Liver (tissue), 9 donors: Measurements from ENCODE around the gene GRIA1. TPM values are rescaled to one million over a fixed set of nuclear protein-coding genes. Genes with fewer than 3 reads are reported as not detected.
A peak's percentile ranks its signal among the peaks of the same experiment; 100 is the strongest.

ENCODE experiments used
- DNase-seq: peaks from one replicate; pipeline ENCODE4 v3.0.0-alpha.2; 2017; ENCODE audit warnings: low spot score
- H3K27ac ChIP-seq, 2 donors: one replicate each; pipeline ENCODE4 v1.7.0; 2013; ENCODE audit warnings: inconsistent platforms in 2 of 2, low read length in 2 of 2, control low read depth in 1 of 2, low read depth in 1 of 2, mild to moderate bottlenecking in 1 of 2
- H3K27me3 ChIP-seq, 4 donors: one replicate each; pipeline versions ENCODE4 v1.6.1 to v1.7.0; 2013; ENCODE audit warnings: low read length in 3 of 4, inconsistent platforms in 1 of 4, mild to moderate bottlenecking in 1 of 4, moderate library complexity in 1 of 4; ENCODE audit not compliant: control insufficient read depth in 4 of 4, insufficient read depth in 4 of 4
- H3K36me3 ChIP-seq, 4 donors: one replicate each; pipeline versions ENCODE4 v1.6.1 to v1.7.0; 2013; ENCODE audit warnings: low read length in 3 of 4, mild to moderate bottlenecking in 3 of 4, low read depth in 1 of 4, moderate library complexity in 1 of 4; ENCODE audit not compliant: control insufficient read depth in 4 of 4, insufficient read depth in 3 of 4
- H3K4me1 ChIP-seq, 4 donors: one replicate each; pipeline versions ENCODE4 v1.6.1 to v1.7.0; 2013; ENCODE audit warnings: low read length in 3 of 4, mild to moderate bottlenecking in 3 of 4, moderate library complexity in 1 of 4; ENCODE audit not compliant: control insufficient read depth in 4 of 4, insufficient read depth in 4 of 4
- H3K4me3 ChIP-seq, 3 donors: one replicate each; pipeline versions ENCODE4 v1.6.1 to v1.7.0; 2013; ENCODE audit warnings: low read length in 3 of 3, control low read depth in 1 of 3, low read depth in 1 of 3, mild to moderate bottlenecking in 1 of 3
- H3K9ac ChIP-seq, 2 donors: one replicate each; pipeline ENCODE4 v1.7.0; 2013; ENCODE audit warnings: low read length in 2 of 2, mild to moderate bottlenecking in 2 of 2, moderate library complexity in 2 of 2, control low read depth in 1 of 2, low read depth in 1 of 2
- H3K9me3 ChIP-seq, 4 donors: one replicate each; pipeline versions ENCODE4 v1.6.1 to v1.7.0; 2013; ENCODE audit warnings: low read length in 3 of 4; ENCODE audit not compliant: control insufficient read depth in 4 of 4
- EGR1 ChIP-seq, 2 donors: IDR thresholded peaks; 2 replicates each; pipeline ENCODE4 v1.6.1; 2016 to 2018; ENCODE audit warnings: antibody characterized with exemption in 2 of 2, low read depth in 2 of 2
- FOXA2 ChIP-seq: IDR thresholded peaks from 2 replicates; pipeline ENCODE4 v1.6.1; 2016; ENCODE audit warnings: antibody characterized with exemption
- HNF4A ChIP-seq, 2 donors: conservative IDR thresholded peaks; 2 replicates each; pipeline ENCODE4 v1.6.1; 2016; ENCODE audit warnings: antibody characterized with exemption in 2 of 2, mild to moderate bottlenecking in 2 of 2
- JUND ChIP-seq, 2 donors: IDR thresholded peaks; 2 replicates each; pipeline ENCODE4 v1.6.1; 2016; ENCODE audit warnings: antibody characterized with exemption in 2 of 2
- NR2F2 ChIP-seq: IDR thresholded peaks from 2 replicates; pipeline ENCODE4 v1.6.1; 2016; ENCODE audit warnings: antibody characterized with exemption
- RAD21 ChIP-seq, 2 donors: IDR thresholded peaks; 2 replicates each; pipeline ENCODE4 v1.6.1; 2016; ENCODE audit warnings: antibody characterized with exemption in 2 of 2, mild to moderate bottlenecking in 2 of 2
- RXRA ChIP-seq, 2 donors: IDR thresholded peaks; 2 replicates each; pipeline ENCODE4 v1.6.1; 2017 to 2018; ENCODE audit warnings: antibody characterized with exemption in 2 of 2, mild to moderate bottlenecking in 1 of 2
- SP1 ChIP-seq: IDR thresholded peaks from 2 replicates; pipeline ENCODE4 v1.6.1; 2018; ENCODE audit warnings: antibody characterized with exemption, mild to moderate bottlenecking
- TAF1 ChIP-seq: conservative IDR thresholded peaks from 2 replicates; pipeline ENCODE4 v1.6.1; 2016; ENCODE audit warnings: antibody characterized with exemption, mild to moderate bottlenecking
- WGBS: extraction: QIAGEN DNeasy Blood & Tissue Kit; methylation state at CpG from one replicate; pipeline ENCODE4 v1.1.7; 2013; 5-methylcytosine and 5-hydroxymethylcytosine counted together
- polyA plus RNA-seq, 2 donors: library from polyadenylated mRNA; stranded (reverse) in 1 of 2; unstranded in 1 of 2; fragments of 200-250 nt in 1 of 2; fragments of >200 nt in 1 of 2; fragmentation: Nextera tagmentation in 1 of 2; extraction: Ambion mirVana in 1 of 2; gene quantifications; one replicate each; pipeline versions ENCODE4 v1.2.1 to v1.2.3, GENCODE V29; 2013 to 2015
- total RNA-seq, 2 donors: library from RNA; depleted of rRNA; stranded (reverse); fragments of >200 nt; gene quantifications; one replicate each; pipeline ENCODE4 v1.2.3, GENCODE V29; 2014
- TF ChIP-seq, protein P1 (sequence below): fragments of 150-350 bp; IDR thresholded peaks from 2 replicates; pipeline ENCODE4 v1.5.1; 2017; ENCODE audit warnings: improper control_type of control experiment, low read depth, low read length; ENCODE audit not compliant: missing input control
- TF ChIP-seq, protein P2 (sequence below): IDR thresholded peaks from 2 replicates; pipeline ENCODE4 v1.6.1; 2016; ENCODE audit warnings: antibody characterized with exemption, mild to moderate bottlenecking
- TF ChIP-seq, protein P3 (sequence below): IDR thresholded peaks from 2 replicates; pipeline ENCODE4 v1.6.1; 2016; ENCODE audit warnings: antibody characterized with exemption
- donor health status: healthy.
- donor health status: healthy.
- donor health status: healthy.
- donor health status: healthy.
- donor health status: healthy.

Gene GRIA1
- total and polyA plus RNA-seq, 4 donors: 0.08 TPM; not detected in 3

DNA sequence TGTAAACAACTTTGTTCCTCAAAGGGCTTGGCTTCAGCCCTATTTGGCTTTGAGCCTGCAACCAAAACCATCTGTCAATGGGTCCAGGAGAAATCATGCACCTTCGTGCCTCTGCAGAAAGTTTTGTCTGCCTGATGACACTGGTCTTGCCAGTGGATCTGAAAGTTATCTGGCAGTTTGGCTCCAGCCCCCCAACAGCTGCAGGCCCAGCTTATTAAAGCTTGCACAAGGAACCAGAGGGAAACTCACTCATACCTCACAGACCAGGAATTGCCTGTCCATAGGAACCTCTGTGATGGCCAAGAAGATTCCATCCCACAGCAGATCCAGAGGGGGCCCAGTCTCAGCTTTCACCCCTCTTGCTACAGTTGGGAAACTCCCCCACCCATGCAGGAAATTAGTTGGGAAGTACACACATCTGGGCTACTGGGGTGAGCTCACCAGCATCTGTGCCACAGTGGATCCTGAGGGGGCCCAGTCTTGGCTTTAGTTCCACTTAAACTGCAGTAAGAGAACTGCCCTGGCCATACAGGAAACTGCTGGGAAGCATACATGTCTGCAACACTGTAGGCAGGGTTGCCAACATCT is 265.5 kb downstream of the GRIA1 start (continued):
- TF ChIP-seq, protein P1, sequence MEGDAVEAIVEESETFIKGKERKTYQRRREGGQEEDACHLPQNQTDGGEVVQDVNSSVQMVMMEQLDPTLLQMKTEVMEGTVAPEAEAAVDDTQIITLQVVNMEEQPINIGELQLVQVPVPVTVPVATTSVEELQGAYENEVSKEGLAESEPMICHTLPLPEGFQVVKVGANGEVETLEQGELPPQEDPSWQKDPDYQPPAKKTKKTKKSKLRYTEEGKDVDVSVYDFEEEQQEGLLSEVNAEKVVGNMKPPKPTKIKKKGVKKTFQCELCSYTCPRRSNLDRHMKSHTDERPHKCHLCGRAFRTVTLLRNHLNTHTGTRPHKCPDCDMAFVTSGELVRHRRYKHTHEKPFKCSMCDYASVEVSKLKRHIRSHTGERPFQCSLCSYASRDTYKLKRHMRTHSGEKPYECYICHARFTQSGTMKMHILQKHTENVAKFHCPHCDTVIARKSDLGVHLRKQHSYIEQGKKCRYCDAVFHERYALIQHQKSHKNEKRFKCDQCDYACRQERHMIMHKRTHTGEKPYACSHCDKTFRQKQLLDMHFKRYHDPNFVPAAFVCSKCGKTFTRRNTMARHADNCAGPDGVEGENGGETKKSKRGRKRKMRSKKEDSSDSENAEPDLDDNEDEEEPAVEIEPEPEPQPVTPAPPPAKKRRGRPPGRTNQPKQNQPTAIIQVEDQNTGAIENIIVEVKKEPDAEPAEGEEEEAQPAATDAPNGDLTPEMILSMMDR: no peak
- TF ChIP-seq RAD21 (IDR thresholded peaks at IDR 0.05): no peak

DNA sequence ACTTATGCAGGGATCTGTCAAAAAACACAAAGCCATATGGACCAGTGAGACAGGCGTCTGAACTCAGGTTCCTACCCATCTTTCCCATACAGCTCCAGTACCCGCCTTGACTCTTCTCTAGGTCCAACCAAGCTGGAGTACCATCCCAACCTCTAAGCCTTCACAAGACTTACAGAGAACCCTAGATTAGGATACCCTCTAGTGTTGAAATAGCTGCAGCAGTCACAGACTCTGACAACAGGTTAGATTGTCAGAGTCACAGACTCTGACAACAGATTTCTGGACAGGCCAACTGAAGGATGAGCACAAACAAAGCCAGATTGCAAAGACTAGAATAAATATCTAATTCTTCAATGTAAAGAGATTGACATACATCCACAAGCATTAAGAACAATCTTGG is 266.1 kb downstream of the GRIA1 start:
- Histone ChIP-seq H3K27ac (no peak overlapping the region), H3K4me3 (no peak overlapping the region), H3K4me1 (no peaks in the 10 kb centered on the region), H3K9ac (no peak overlapping the region), H3K36me3 (no peaks in the 10 kb centered on the region), H3K9me3 (no peaks in the 10 kb centered on the region), H3K27me3 (no peaks in the 10 kb centered on the region)
- TF ChIP-seq HNF4A (conservative IDR thresholded peaks at IDR 0.05) (no peak), JUND (IDR thresholded peaks at IDR 0.05) (no peak), RAD21 (IDR thresholded peaks at IDR 0.05) (peak; percentile 23 to 43)
- DNase-seq: no peak
- WGBS: 85% methylated on average over 2 of the region's 2 CpGs

DNA sequence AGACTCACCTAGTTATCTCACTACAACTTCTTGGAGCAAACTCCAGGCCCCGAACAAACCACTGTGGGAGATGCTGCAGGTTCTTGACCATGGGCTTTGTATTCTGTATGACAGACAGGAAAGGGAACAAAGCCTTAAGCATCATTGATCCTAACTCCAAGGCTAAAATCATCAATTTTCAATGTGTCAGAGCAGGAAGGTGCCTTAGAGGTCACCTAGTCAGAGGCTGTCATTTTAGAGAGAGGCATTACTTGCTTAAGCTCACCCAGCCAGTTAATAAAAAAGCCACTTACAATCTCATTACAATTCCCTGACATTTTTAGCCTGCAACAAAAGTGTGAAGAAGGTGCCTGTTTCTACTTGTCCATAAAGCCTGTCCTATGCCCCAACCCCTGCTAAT is 275.5 kb downstream of the GRIA1 start:
- H3K9me3 ChIP-seq: no peaks in the 10 kb centered on the region

DNA sequence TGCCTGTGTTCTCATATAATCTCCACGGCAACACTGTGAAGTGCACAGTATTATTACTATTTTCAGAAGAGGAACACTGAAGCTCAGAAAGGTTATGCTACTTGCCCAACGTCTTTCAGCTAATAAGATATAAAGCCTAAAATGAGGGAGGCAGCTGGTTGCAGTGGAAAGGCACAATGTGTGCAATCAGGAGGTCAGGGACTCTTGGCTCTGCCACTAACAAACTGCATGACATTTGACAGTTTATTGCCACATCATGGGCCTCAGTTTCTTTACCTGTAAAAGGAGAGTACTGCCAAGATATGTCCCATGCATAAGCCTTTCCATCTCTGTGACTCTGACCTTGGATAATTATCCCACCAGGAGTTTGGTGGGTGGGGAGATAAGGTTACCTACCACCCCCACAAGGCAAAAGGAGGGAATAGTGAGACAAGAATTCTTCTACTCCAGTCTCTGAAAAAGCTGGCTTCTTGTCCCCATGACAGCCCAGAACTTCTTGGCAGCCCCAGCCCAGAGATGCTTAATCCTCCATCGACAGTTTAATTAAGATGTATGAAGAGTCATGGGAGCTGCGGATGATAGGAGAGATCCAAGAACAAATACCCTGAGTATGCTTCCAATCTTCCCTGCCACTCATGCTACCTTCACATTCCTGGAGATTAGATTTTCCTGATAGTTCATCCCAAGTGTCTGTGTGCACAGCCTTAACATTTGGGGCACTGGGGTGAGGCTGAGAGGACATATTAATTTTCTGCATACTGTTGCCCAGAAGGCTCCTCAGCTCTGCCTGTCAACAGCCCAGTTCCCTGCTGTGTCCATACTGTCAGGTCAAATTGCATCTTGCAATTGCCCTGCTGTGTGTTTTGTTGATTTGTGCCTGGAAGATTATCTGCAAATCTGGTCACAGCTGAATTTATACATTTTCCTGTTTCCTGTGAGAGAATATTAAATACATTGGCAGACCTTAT is 277.0 kb downstream of the GRIA1 start:
- Histone ChIP-seq H3K27me3 (peaks cover 0 to 4% (median 0%) of the 10 kb centered on the region in 4 donors), H3K36me3 (no peaks in the 10 kb centered on the region), H3K4me1 (no peaks in the 10 kb centered on the region), H3K9me3 (no peaks in the 10 kb centered on the region), H3K9ac (no peak overlapping the region), H3K27ac (no peak overlapping the region), H3K4me3 (no peak overlapping the region)
- DNase-seq: no peak
- 60% methylated on average over 4 of the region's 4 CpGs for WGBS
- TF ChIP-seq FOXA2: no peak
- TF ChIP-seq HNF4A (conservative IDR thresholded peaks at IDR 0.05): no peak
- TF ChIP-seq EGR1 (IDR thresholded peaks at IDR 0.05; ENCODE audit: low read depth in 2 of 2): no peak
- no peak for TF ChIP-seq SP1
- TF ChIP-seq, protein P1: no peak
- TF ChIP-seq NR2F2: no peak
- TF ChIP-seq TAF1: no peak
- TF ChIP-seq, protein P2, sequence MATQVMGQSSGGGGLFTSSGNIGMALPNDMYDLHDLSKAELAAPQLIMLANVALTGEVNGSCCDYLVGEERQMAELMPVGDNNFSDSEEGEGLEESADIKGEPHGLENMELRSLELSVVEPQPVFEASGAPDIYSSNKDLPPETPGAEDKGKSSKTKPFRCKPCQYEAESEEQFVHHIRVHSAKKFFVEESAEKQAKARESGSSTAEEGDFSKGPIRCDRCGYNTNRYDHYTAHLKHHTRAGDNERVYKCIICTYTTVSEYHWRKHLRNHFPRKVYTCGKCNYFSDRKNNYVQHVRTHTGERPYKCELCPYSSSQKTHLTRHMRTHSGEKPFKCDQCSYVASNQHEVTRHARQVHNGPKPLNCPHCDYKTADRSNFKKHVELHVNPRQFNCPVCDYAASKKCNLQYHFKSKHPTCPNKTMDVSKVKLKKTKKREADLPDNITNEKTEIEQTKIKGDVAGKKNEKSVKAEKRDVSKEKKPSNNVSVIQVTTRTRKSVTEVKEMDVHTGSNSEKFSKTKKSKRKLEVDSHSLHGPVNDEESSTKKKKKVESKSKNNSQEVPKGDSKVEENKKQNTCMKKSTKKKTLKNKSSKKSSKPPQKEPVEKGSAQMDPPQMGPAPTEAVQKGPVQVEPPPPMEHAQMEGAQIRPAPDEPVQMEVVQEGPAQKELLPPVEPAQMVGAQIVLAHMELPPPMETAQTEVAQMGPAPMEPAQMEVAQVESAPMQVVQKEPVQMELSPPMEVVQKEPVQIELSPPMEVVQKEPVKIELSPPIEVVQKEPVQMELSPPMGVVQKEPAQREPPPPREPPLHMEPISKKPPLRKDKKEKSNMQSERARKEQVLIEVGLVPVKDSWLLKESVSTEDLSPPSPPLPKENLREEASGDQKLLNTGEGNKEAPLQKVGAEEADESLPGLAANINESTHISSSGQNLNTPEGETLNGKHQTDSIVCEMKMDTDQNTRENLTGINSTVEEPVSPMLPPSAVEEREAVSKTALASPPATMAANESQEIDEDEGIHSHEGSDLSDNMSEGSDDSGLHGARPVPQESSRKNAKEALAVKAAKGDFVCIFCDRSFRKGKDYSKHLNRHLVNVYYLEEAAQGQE: no peak
- TF ChIP-seq RXRA (IDR thresholded peaks at IDR 0.05): no peak
- no peak for TF ChIP-seq JUND (IDR thresholded peaks at IDR 0.05)
- TF ChIP-seq, protein P3, sequence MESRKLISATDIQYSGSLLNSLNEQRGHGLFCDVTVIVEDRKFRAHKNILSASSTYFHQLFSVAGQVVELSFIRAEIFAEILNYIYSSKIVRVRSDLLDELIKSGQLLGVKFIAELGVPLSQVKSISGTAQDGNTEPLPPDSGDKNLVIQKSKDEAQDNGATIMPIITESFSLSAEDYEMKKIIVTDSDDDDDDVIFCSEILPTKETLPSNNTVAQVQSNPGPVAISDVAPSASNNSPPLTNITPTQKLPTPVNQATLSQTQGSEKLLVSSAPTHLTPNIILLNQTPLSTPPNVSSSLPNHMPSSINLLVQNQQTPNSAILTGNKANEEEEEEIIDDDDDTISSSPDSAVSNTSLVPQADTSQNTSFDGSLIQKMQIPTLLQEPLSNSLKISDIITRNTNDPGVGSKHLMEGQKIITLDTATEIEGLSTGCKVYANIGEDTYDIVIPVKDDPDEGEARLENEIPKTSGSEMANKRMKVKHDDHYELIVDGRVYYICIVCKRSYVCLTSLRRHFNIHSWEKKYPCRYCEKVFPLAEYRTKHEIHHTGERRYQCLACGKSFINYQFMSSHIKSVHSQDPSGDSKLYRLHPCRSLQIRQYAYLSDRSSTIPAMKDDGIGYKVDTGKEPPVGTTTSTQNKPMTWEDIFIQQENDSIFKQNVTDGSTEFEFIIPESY: no peak

More for the DNA sequence above, 275.5 kb downstream of the GRIA1 start:
- WGBS: 86% methylated on average over 1 of the region's 1 CpG
- no peak for DNase-seq
- Histone ChIP-seq H3K27me3 (peaks cover 0 to 4% (median 0%) of the 10 kb centered on the region in 4 donors), H3K4me3 (no peak overlapping the region), H3K36me3 (no peaks in the 10 kb centered on the region), H3K27ac (no peak overlapping the region), H3K4me1 (no peaks in the 10 kb centered on the region), H3K9ac (no peak overlapping the region)
- TF ChIP-seq NR2F2 (no peak), HNF4A (conservative IDR thresholded peaks at IDR 0.05) (no peak), FOXA2 (no peak)
